ENCODE data around the gene GNAI2.

The GNAI2 gene

GRCh38 chr3:50268276-50268675, 32.3 kb downstream of the GNAI2 start:
- TF ChIP-seq CSDC2 (CRISPR knock-in tag; IDR thresholded peaks at IDR 0.05) (no peak), ZNF8 (CRISPR knock-in tag; IDR thresholded peaks at IDR 0.05) (no peak), TSHZ2 (CRISPR knock-in tag; IDR thresholded peaks at IDR 0.05) (no peak), ZNF565 (CRISPR knock-in tag; conservative IDR thresholded peaks at IDR 0.05; ENCODE audit: low read depth) (no peak), ZNF70 (CRISPR knock-in tag; IDR thresholded peaks at IDR 0.05) (no peak), SNAI2 (CRISPR knock-in tag; IDR thresholded peaks at IDR 0.05) (no peak), BACH2 (CRISPR knock-in tag; IDR thresholded peaks at IDR 0.05; ENCODE audit: borderline replicate concordance) (no peak), ARNTL (CRISPR knock-in tag; IDR thresholded peaks at IDR 0.05; ENCODE audit: borderline replicate concordance, low read depth) (no peak), GLIS3 (CRISPR knock-in tag; IDR thresholded peaks at IDR 0.05) (no peak), ZFP30 (CRISPR knock-in tag; IDR thresholded peaks at IDR 0.05) (no peak), PPARA (CRISPR knock-in tag; IDR thresholded peaks at IDR 0.05; ENCODE audit: borderline replicate concordance) (no peak), TOX (CRISPR knock-in tag; IDR thresholded peaks at IDR 0.05; ENCODE audit: borderline replicate concordance) (no peak), PATZ1 (CRISPR knock-in tag; IDR thresholded peaks at IDR 0.05; ENCODE audit: borderline replicate concordance) (no peak), ISL1 (CRISPR knock-in tag; IDR thresholded peaks at IDR 0.05) (no peak), ZC3H10 (CRISPR knock-in tag; IDR thresholded peaks at IDR 0.05) (no peak), TCF4 (CRISPR knock-in tag; IDR thresholded peaks at IDR 0.05; ENCODE audit: borderline replicate concordance) (no peak), RARB (CRISPR knock-in tag; IDR thresholded peaks at IDR 0.05) (no peak)
- TF ChIP-seq, protein P1, sequence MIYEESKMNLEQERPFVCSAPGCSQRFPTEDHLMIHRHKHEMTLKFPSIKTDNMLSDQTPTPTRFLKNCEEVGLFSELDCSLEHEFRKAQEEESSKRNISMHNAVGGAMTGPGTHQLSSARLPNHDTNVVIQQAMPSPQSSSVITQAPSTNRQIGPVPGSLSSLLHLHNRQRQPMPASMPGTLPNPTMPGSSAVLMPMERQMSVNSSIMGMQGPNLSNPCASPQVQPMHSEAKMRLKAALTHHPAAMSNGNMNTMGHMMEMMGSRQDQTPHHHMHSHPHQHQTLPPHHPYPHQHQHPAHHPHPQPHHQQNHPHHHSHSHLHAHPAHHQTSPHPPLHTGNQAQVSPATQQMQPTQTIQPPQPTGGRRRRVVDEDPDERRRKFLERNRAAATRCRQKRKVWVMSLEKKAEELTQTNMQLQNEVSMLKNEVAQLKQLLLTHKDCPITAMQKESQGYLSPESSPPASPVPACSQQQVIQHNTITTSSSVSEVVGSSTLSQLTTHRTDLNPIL (CRISPR knock-in tag; IDR thresholded peaks at IDR 0.05; ENCODE audit: low read depth), result no peak
- TF ChIP-seq, protein P2, sequence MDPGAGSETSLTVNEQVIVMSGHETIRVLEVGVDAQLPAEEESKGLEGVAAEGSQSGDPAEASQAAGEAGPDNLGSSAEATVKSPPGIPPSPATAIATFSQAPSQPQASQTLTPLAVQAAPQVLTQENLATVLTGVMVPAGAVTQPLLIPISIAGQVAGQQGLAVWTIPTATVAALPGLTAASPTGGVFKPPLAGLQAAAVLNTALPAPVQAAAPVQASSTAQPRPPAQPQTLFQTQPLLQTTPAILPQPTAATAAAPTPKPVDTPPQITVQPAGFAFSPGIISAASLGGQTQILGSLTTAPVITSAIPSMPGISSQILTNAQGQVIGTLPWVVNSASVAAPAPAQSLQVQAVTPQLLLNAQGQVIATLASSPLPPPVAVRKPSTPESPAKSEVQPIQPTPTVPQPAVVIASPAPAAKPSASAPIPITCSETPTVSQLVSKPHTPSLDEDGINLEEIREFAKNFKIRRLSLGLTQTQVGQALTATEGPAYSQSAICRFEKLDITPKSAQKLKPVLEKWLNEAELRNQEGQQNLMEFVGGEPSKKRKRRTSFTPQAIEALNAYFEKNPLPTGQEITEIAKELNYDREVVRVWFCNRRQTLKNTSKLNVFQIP (CRISPR knock-in tag; IDR thresholded peaks at IDR 0.05; ENCODE audit: borderline replicate concordance, low read depth), result no peak
- TF ChIP-seq, protein P3, sequence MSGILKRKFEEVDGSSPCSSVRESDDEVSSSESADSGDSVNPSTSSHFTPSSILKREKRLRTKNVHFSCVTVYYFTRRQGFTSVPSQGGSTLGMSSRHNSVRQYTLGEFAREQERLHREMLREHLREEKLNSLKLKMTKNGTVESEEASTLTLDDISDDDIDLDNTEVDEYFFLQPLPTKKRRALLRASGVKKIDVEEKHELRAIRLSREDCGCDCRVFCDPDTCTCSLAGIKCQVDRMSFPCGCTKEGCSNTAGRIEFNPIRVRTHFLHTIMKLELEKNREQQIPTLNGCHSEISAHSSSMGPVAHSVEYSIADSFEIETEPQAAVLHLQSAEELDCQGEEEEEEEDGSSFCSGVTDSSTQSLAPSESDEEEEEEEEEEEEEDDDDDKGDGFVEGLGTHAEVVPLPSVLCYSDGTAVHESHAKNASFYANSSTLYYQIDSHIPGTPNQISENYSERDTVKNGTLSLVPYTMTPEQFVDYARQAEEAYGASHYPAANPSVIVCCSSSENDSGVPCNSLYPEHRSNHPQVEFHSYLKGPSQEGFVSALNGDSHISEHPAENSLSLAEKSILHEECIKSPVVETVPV (CRISPR knock-in tag; IDR thresholded peaks at IDR 0.05), result no peak
- ATAC-seq, result no peak

DNA sequence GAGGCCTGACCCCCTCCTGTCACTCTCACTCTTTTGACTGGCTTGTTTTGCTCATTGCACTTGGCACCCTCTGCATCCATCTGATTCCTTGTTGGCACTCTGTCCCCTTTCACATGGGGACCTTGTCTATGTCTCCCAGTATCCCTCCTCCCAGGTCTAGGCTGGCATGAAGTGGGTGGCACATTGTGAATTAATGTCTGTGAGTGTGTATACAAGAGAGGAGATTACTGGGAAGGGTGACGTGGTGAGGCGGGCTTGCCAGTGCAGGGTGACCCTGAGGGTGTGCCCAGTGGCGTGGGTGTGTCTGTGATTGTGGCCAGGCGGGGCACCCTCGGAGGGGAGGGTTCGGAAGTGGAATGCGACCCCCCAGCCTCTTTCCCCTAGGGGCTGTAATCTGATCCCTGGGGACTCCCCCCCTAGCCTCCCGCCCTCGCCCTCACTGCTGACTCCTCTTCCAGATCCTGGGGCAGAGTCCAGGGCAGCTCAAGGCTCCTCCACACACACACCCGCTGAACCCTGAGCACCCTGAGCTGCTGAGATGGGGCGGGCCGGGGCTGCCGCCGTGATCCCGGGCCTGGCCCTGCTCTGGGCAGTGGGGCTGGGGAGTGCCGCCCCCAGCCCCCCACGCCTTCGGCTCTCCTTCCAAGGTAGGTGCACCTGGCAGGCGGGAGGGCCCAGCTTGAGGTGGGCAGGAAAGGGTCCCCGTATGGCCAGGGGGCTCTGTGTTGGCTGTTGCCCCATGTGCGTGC, 32.9 kb downstream of the GNAI2 start, which contains the start of gene SEMA3B:
TSS of gene SEMA3B (plus strand) at position 445 of the 749 bp plus-strand sequence. CDS start at position 539, 94 bp downstream.
- no peak for TF ChIP-seq ZFP30 (CRISPR knock-in tag; IDR thresholded peaks at IDR 0.05)
- no peak for TF ChIP-seq BACH2 (CRISPR knock-in tag; IDR thresholded peaks at IDR 0.05; ENCODE audit: borderline replicate concordance)

GRCh38 chr3:50269460-50269859, 33.5 kb downstream of the GNAI2 start:
- TF ChIP-seq ESRRG (CRISPR knock-in tag; IDR thresholded peaks at IDR 0.05) (no peak), ISL1 (CRISPR knock-in tag; IDR thresholded peaks at IDR 0.05) (no peak), ZC3H10 (CRISPR knock-in tag; IDR thresholded peaks at IDR 0.05) (no peak), ZNF8 (CRISPR knock-in tag; IDR thresholded peaks at IDR 0.05) (no peak), ARNTL (CRISPR knock-in tag; IDR thresholded peaks at IDR 0.05; ENCODE audit: borderline replicate concordance, low read depth) (no peak), CSDC2 (CRISPR knock-in tag; IDR thresholded peaks at IDR 0.05) (no peak), ZFP30 (CRISPR knock-in tag; IDR thresholded peaks at IDR 0.05) (no peak), ZFP3 (CRISPR knock-in tag; IDR thresholded peaks at IDR 0.05) (no peak), SNAI2 (CRISPR knock-in tag; IDR thresholded peaks at IDR 0.05) (no peak), TOX (CRISPR knock-in tag; IDR thresholded peaks at IDR 0.05; ENCODE audit: borderline replicate concordance) (no peak)
- TF ChIP-seq, protein P3 (CRISPR knock-in tag; IDR thresholded peaks at IDR 0.05), result no peak
- TF ChIP-seq, protein P1 (CRISPR knock-in tag; IDR thresholded peaks at IDR 0.05; ENCODE audit: low read depth), result no peak
- no peak for ATAC-seq

More for the DNA sequence above, 32.9 kb downstream of the GNAI2 start, which contains the start of gene SEMA3B:
- ATAC-seq, result no peak

Data from SK-N-SH treated with all-trans-retinoic acid at 6 μM for 48 hours (cell line).